GM12864 (cell line): Measurements from ENCODE around the gene CD52.

Source experiments
- DNase-seq: peaks from one replicate; pipeline ENCODE4 v3.0.0-alpha.2; 2011; ENCODE audit warnings: low read depth
- H3K4me3 ChIP-seq: 2 replicates; pipeline ENCODE4 v1.5.1; 2011; ENCODE audit warnings: mild to moderate bottlenecking, low read depth, low read length, control low read depth
- CTCF ChIP-seq: IDR thresholded peaks from 2 replicates; pipeline ENCODE4 v1.5.1; 2011; ENCODE audit warnings: low read depth, mild to moderate bottlenecking, moderate library complexity, low read length, control low read depth, inconsistent platforms; ENCODE audit errors: missing control alignments

CD52 gene

DNA sequence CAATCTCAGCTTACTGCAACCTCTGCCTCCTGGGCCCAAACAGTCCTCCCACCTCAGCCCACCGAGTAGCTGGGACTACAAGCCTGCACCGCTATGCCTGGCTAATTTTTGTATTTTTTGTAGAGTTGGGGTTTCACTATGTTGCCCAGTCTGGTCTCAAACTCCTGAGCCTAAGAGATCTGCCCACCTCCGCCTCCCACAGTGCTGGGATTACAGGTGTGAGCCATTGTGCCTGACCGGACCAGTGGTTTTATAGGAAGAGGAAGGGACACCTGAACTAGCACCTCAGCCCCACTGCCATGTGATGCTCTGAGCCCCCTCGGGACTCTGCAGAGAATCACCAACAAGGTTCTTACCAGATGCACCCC, 32.1 kb downstream of the CD52 start:
- H3K4me3 ChIP-seq = no peak overlapping the region
- DNase-seq = no peak
- no peak for TF ChIP-seq CTCF

GRCh38 chr1:26350343-26350700, 32.6 kb downstream of the CD52 start:
- H3K4me3 ChIP-seq = no peak overlapping the region
- no peak for DNase-seq

GRCh38 chr1:26350701-26351589, 33.2 kb downstream of the CD52 start:
- no peak for DNase-seq
- TF ChIP-seq CTCF = no peak
- H3K4me3 ChIP-seq = no peak overlapping the region

More at GRCh38 chr1:26350343-26350700, 32.6 kb downstream of the CD52 start:
- no peak for TF ChIP-seq CTCF

DNA sequence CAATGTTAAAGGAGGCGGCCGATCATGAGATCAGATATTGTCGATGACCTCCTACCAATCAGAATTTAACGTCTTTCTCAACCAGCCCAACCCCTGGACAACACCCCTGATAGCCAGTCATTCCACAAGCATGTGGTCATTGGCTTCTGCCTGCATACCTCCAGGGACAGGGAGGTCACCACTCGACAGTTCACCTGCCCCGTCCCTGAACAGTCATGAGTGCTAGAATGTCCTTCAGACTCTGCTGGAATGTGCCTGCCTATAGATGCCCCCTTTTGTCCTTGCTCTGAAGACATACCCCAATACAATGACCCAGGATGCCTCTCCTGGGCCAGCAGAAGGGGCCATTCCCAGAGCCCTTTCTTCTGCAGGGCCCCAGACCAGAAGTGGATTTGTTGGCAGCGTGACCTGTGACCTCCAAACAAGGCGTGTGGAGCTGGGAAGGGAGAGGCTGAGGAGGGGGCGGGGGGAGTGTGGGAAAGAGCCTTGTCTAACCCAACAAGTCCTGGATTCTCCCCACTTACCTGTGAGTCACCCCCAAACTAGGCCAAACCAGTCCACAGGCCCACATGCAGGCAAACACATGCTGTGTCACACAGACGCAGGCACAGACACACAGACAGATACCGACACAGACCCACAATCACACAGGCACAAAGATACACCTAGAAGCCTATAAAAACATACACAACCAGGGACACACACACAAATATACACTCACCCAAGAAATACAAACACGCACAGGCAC, 34.0 kb downstream of the CD52 start:
- no peak for DNase-seq
- TF ChIP-seq CTCF = no peak
- no peak overlapping the region for H3K4me3 ChIP-seq

DNA sequence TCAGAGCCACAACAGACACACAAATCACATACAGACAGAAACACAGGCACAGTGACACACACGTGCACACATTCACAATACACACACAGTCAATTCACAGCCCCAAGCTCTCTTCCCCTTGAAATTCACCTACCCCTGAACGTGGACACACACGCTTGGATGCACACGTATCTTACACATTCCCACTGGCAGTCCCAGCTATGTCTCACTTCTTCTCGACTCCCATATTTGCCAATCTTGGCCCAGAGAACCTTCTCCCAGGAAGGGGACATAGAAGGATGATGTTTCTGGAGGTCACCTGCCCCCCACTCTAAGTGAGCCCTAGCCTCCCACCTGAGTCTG, 34.6 kb downstream of the CD52 start:
- TF ChIP-seq CTCF = no peak
- H3K4me3 ChIP-seq = no peak overlapping the region
- no peak for DNase-seq

DNA sequence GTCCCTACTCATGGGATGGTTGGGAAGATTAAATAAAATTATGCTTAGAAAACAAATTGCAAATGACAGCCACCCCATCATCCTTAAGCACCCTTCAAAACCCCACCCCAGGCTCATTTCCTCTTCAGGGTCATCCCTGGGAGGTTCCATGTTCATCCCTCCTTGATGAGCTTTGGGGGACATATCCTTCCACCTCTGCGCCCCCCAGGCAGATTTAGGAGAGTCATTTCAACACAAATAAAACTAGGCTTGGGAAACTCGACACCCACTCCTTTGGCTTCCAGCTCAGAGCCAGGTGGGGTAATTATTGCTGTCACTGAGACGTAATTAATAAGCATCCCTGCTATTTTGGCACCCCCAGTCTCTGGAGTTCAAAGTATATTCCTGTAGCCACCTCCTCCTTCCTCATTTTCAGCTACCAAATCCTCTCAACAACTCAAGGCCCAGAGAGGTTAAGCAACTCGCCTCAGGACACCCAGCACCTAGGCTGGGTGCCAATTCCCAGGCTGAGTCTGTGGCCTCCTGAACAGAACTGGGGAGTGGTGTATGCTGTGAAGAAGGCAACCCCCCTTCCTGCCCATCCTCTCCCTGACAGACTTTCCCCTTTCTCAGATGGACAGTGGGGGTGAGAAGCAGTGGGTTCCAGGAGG, 35.6 kb downstream of the CD52 start:
- H3K4me3 ChIP-seq = no peak overlapping the region
- no peak for DNase-seq

More for the DNA sequence above, 35.6 kb downstream of the CD52 start:
- no peak for TF ChIP-seq CTCF
